K562 (cell line): ENCODE data around the gene C16orf74. TPM values are rescaled to one million over a fixed set of nuclear protein-coding genes. Genes with fewer than 3 reads are reported as not detected.
A peak's percentile ranks its signal among the peaks of the same experiment; 100 is the strongest.

Source experiments
- BCOR ChIP-seq: fragments of 450-650 bp; IDR thresholded peaks from 2 replicates; pipeline ENCODE4 v1.6.1; 2016
- CEBPB ChIP-seq: fragments of 450-650 bp; IDR thresholded peaks from 2 replicates; pipeline ENCODE4 v1.6.1; 2016; ENCODE audit warnings: missing genetic modification characterization, missing compliant biosample characterization
- CHD2 ChIP-seq: IDR thresholded peaks from 2 replicates; pipeline ENCODE4 v1.6.1; 2011; ENCODE audit warnings: low read depth, low read length
- CREB3 ChIP-seq: fragments of 450-650 bp; conservative IDR thresholded peaks from 2 replicates; pipeline ENCODE4 v1.6.1; 2016; ENCODE audit warnings: missing genetic modification characterization, low read depth, mild to moderate bottlenecking, missing compliant biosample characterization, moderate library complexity
- CTCFL ChIP-seq: IDR thresholded peaks from 2 replicates; pipeline ENCODE4 v1.6.1; 2011; ENCODE audit warnings: borderline replicate concordance, low read depth, mild to moderate bottlenecking, moderate library complexity, low read length; ENCODE audit not compliant: insufficient read depth, poor library complexity, severe bottlenecking
- ETV1 ChIP-seq: fragments of 450-650 bp; conservative IDR thresholded peaks from 2 replicates; pipeline ENCODE4 v1.6.1; 2016; ENCODE audit warnings: missing genetic modification characterization, control low read depth, low read depth, missing compliant biosample characterization
- OTX1 ChIP-seq: fragments of 450-650 bp; formaldehyde crosslinking; IDR thresholded peaks from 2 replicates; pipeline ENCODE4 v1.4.0; 2022; ENCODE audit warnings: mild to moderate bottlenecking
- PHB ChIP-seq: fragments of 250-450 bp; sonication (Bioruptor Pico); IDR thresholded peaks from 2 replicates; pipeline ENCODE4 v1.5.0; 2021
- REST ChIP-seq, 2 experiments: fragments of 450-650 bp; formaldehyde crosslinking in 1 of 2; IDR thresholded peaks; 2 replicates each; pipeline versions ENCODE4 v1.4.0 to v1.6.1; 2014 to 2020; ENCODE audit warnings: mild to moderate bottlenecking in 2 of 2, borderline replicate concordance in 1 of 2, low read depth in 1 of 2
- SMARCB1 ChIP-seq: IDR thresholded peaks from 2 replicates; pipeline ENCODE4 v1.6.1; 2011; ENCODE audit warnings: improper control_type of control experiment, low read depth; ENCODE audit not compliant: insufficient read length
- XRCC4 ChIP-seq: IDR thresholded peaks from one replicate; pipeline ENCODE4 v1.6.1; 2011; ENCODE audit not compliant: insufficient read depth, insufficient read length; ENCODE audit errors: extremely low read depth
- ZBTB17 ChIP-seq: fragments of 450-650 bp; formaldehyde crosslinking; IDR thresholded peaks from 2 replicates; pipeline ENCODE4 v1.4.0; 2020; ENCODE audit warnings: mild to moderate bottlenecking
- ZC3H8 ChIP-seq: fragments of 450-650 bp; IDR thresholded peaks from 2 replicates; pipeline ENCODE4 v1.6.1; 2017
- ZNF146 ChIP-seq: IDR thresholded peaks from one replicate; pipeline ENCODE4 v1.6.1; 2018; ENCODE audit warnings: missing compliant biosample characterization; ENCODE audit not compliant: unreplicated experiment
- ZNF668 ChIP-seq: fragments of 250-450 bp; sonication (Bioruptor Pico); IDR thresholded peaks from 2 replicates; pipeline ENCODE4 v1.8.0; 2022; ENCODE audit warnings: mild to moderate bottlenecking, inconsistent platforms
- ZNF695 ChIP-seq: fragments of 450-650 bp; formaldehyde crosslinking; IDR thresholded peaks from 2 replicates; pipeline ENCODE4 v1.4.0; 2020; ENCODE audit warnings: mild to moderate bottlenecking, moderate library complexity
- ZNF785 ChIP-seq: fragments of 250-450 bp; sonication (Bioruptor Pico); IDR thresholded peaks from 2 replicates; pipeline ENCODE4 v1.4.0; 2020; ENCODE audit warnings: mild to moderate bottlenecking
- polyA plus RNA-seq, 8 experiments: library from polyadenylated mRNA; depleted of rRNA in 4 of 8; stranded (reverse) in 5 of 8; unstranded in 3 of 8; fragments of >200 nt; fragmentation: Nextera tagmentation in 2 of 8; fragmentation: Illumina TruSeq in 1 of 8; extraction: Ambion mirVana in 2 of 8; extraction: Trizol in 1 of 8; gene quantifications; 2 replicates each; pipeline versions ENCODE4 v1.2.1 to v1.2.3, GENCODE V29; 2011 to 2014; ENCODE audit warnings: inconsistent platforms in 1 of 8, missing spikeins in 1 of 8
- total RNA-seq, 7 experiments: library from RNA; depleted of rRNA in 6 of 7; stranded (reverse); fragments of >200 nt in 6 of 7; fragmentation: Illumina TruSeq in 2 of 7; extraction: Trizol in 2 of 7; gene quantifications; 2 replicates each; pipeline versions ENCODE4 v1.2.1 to v1.2.3, GENCODE V29; 2011 to 2021; ENCODE audit warnings: low replicate concordance in 1 of 7

The C16orf74 gene
- total and polyA plus RNA-seq, 9 of the 15 experiments (the other 6 are each of a cell fraction or from before 2014, with no cell fraction given): not detected

- TF ChIP-seq CEBPB (peak; percentile 46), CHD2 (no peak), SMARCB1 (no peak), PHB (CRISPR knock-in tag) (no peak), ZC3H8 (no peak), CTCFL (no peak), CREB3 (tag) (no peak), ZNF785 (CRISPR knock-in tag) (no peak), ETV1 (peak; percentile 59; the same call in 1 of the 2 replicates), OTX1 (CRISPR knock-in tag) (no peak), REST (IDR thresholded peaks at IDR 0.05; ENCODE audit: borderline replicate concordance) (no peak), REST (CRISPR knock-in tag; IDR thresholded peaks at IDR 0.05; ENCODE audit: low read depth) (no peak), ZNF668 (CRISPR knock-in tag) (no peak), ZNF146 (no peak), BCOR (0 out of 2 replicates have a peak, but pooled peaks have one; percentile 33), XRCC4 (no peak), ZNF695 (no peak), ZBTB17 (CRISPR knock-in tag) (no peak)
Measured at GRCh38 chr16:85689285-85689949, 61.5 kb downstream of the C16orf74 start (continued).
